GM21447 (cell line): ENCODE measurements around the gene IGF2R.

Experiments used
- ATAC-seq: cut with Tn5 transposase; IDR thresholded peaks from one replicate; pipeline ENCODE4 v1.9.1; 2021; ENCODE audit not compliant: unreplicated experiment

Gene IGF2R

DNA sequence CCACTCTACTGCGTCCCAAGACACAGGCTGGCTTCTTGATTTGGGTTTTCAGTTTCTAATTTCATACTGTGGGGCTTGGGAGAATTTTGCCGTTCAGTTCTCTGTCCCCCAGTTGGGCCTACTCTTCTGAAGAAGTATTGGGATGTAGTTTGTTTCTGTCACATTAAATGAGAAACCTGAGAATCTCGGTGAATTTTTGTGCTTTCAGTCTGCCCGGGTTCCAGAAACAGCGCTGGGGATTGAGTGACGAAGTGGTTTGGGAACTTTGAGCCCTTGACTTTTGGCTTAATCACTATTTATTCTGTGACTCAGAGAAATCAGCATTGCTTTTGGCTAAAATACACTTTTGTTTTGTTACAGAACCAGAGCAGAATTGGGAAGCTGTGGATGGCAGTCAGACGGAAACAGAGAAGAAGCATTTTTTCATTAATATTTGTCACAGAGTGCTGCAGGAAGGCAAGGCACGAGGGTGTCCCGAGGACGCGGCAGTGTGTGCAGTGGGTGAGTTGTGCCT, 74.0 kb downstream of the IGF2R start:
- no peak for ATAC-seq

GRCh38 chr6:160043784-160044183, 74.9 kb downstream of the IGF2R start:
- ATAC-seq = no peak

DNA sequence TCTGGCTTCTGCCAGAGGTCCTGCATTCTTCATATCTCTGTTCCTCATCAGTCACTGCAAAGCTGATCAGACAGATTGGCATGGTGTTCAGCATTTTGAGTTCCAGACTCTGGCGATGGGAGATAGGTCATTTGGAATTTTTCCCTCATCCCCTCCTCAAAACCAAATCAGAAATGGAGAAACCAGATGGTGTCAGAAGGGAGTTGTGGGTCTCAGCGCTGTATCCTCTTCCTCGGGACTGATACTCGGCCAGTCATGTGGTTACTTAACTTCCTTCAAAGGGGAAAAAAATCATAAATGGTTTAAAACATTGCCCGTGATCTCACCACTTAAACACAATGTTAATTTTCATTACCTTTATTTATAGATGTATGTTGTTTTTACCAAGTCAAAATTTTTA, 75.8 kb downstream of the IGF2R start:
- no peak for ATAC-seq

- ATAC-seq = no peak
Measured at GRCh38 chr6:160048471-160048870, 79.6 kb downstream of the IGF2R start.

DNA sequence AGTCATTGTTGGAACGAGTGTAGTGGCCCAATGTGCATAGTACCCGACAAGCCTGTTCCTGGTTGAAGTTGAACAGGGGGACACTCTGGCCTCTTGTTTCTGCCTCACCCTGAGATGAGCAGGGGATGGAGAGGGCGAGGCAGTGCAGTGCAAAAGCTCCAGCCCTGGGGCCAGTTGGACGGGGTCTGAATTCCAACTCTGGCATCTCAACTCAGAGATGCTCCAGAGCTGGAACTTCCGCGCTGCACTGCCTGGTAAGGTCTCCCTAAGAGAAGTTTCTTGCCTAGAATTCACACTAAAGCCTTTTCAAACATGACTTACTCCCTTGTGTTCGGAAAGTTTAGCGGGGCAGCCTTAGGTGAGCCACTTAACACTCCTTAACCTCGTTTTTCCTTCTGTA, 80.5 kb downstream of the IGF2R start:
- ATAC-seq = no peak

- ATAC-seq = no peak
Measured at GRCh38 chr6:160050022-160050421, 81.1 kb downstream of the IGF2R start.

DNA sequence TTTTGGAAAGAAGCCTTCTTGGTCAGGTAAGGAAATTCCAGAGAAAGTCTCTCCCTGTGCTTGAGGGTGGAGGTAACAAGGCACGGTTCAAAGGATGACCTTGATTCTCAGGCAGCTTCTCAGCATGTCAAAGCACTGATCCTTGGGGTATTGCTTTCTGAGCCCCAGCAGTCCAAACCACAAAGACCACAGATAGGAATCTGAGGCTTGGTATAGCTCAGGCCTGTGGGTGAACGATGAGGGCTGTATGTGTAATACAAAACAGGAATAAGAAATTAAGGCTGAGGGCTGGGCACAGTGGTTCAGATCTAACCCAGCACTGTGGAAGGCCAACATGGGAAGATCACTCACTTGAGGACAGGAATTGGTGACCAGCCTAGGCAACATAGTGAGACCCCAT, 82.5 kb downstream of the IGF2R start:
- no peak for ATAC-seq

DNA sequence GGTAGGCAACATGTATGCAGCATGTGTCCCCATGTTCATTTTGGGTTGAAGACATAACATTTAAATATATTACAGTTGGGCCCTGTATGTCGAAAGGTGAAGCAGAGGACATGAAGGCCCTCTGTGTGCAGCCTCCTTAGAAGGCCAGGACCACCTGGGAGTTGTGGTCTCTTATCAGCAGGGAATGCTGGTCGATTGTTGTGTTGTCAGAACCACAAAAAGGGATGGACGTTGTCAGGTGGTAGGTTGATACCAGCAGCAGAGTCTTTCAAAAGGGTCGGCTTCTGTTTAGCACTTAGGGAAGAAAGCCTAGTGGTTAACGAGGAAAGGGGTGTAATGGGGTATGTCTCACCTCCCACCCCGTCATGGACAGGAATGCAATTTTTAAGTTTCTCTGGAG, 85.4 kb downstream of the IGF2R start:
- ATAC-seq = no peak

- ATAC-seq = no peak
Measured at GRCh38 chr6:160054913-160055312, 86.0 kb downstream of the IGF2R start.

DNA sequence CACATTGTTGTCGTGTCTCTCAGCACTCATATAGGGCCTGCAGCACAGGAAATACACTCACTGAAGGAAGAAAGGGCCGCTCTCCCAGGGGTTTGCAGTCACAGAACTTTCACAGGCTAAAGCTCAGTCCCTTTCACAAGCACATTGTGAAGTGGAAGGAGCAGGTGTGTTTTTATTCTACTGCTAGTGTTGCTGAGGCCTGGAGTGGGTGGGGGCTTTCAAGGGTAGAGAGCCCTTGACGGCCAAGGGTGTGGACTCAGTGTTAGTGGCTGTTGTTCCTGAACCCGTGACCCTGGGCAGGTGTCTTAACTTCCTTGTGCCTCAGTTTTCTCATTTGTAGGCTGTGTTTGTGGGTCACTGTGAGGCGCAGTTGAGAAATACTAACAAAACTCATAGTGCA, 86.5 kb downstream of the IGF2R start:
- ATAC-seq = no peak

DNA sequence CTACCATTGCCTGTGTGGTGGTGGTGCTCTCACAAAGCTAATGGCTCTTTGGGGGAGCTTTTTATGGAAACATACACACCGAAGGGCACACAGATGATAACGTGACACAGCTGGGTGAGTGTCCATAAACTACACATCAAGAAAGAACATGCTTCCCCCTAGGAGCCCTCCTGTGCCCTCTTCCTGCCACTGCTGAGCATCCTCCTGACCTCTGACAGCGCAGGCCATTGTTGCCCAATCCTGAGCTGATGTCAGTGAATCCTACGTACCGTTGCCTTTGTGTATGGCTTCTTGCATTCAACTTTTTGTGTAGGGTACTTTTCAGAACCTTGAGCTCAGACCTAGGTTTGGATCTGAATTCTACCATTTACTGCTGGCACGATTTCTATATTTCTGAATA, 86.9 kb downstream of the IGF2R start:
- ATAC-seq = no peak

DNA sequence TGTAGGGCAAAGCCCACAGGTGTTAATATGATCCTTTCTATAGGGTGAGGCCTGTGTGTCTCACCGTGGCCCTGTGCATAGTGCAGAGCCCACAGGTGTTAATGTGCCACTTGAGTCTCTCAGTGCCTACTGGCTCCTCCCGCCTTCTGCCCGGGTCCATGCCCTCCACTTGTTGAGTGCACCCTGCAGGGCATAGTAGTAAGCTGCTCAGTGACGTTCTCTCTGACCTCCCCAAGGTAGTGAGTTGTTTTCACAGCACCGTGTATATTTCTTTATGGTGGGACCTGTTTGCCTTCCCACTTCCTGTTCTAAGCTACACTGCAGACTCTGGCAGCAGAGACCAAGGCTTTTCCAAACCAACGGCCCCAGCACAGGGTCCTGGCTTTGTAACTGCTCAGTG, 88.2 kb downstream of the IGF2R start:
- ATAC-seq = no peak

- no peak for ATAC-seq
Measured at GRCh38 chr6:160058603-160059215, 89.8 kb downstream of the IGF2R start.

- no peak for ATAC-seq
Measured at GRCh38 chr6:160060221-160060620, 91.3 kb downstream of the IGF2R start.

DNA sequence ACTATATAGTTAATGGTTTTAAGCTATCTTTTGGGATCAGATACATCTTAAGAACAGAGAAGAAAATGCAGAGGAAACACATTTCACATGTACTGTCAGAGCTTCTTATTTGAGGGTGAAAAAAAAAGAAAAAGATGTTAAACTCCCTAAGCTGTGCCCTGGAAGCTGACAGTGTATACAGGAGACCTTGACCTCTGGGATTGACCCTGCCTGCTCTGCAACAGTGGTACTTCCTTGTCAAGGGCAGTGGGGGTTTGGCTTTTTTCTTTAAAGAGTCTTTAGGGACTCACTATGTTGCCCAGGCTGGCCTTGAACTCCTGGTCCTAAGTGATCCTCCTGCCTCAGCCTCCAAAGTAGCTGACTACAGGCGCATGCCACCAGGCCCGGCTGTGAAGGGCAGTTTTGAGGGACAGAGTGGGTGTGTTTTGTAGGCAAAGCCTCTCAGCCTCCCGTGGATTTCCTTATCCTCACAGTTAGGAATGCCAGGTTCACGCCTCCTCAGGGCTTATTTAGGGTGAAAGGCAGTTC, 92.1 kb downstream of the IGF2R start:
- no peak for ATAC-seq

DNA sequence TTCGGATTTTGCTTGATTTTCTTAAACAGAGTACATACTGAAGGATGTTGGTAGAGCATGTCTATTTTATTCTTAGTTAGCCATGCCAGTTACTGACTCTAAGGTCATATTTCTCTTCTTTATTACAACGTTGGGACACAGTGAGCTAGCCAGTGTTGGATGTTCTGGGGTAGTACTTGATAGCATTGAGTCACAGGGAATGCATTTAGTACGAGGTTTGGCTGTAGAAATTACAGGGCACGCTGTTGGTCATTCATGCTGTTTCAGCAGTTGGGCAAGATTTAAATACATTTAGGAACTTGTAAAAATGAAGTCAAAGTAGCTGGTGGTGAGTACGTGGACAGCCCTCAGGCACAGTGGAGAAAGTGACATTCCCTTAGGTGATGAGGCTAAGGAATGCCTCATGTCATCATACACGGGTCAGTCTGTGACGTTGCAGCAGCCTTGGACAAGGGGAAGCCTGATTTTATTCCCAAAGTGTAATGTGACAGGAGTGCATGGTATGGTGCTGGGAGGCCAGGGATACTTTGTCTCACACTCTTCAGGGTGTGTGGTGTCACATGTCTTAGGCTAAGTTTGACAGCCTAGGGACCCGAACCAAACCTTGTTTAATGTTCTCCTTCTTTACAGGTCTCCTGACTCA, 95.0 kb downstream of the IGF2R start:
- no peak for ATAC-seq

GRCh38 chr6:160065200-160065599, 96.3 kb downstream of the IGF2R start:
- ATAC-seq = no peak

- no peak for ATAC-seq
Measured at GRCh38 chr6:160067564-160067963, 98.7 kb downstream of the IGF2R start.

- ATAC-seq = no peak
Measured at GRCh38 chr6:160068346-160068745, 99.5 kb downstream of the IGF2R start.

GRCh38 chr6:160069050-160069454, 100.2 kb downstream of the IGF2R start:
- ATAC-seq = peak; percentile 94

DNA sequence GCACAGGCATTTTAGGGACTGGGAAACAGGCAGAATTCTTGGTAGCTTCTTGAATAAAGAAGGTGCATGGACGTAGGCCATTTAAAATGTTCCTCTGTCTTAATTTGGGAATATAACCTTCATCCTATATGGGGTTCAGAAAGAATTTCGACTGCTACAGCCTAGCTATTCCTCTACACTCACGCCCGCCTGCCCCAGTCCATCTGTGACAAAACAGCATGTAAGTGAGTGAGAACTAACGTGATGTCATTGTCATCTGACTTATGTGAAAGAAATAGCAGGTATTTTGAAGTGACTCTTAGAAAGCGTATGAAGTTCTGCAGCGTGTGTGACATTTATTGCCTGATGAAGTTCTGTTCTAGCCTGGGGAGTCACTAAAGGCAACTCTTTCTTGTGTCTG, 100.6 kb downstream of the IGF2R start:
- peak; percentile 9 for ATAC-seq

DNA sequence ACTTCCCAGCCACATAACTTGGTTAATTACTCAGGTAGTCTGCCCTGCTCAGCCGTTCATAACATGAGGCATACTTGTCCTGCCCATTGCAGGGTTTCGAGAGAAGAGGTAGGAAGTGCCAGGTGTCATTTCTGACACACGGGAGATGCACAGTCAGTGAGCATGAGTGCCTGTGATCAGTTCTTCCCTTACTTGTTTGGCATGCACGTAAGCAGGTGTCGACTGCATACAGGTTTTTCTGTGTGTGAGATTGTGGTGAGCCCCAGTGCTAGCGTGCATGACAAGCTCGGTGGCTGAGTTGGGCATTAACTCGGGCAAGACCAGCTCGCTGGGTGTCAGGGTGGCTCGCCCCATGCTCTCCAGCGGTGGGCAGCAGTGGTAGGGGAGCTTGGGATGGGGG, 101.5 kb downstream of the IGF2R start:
- ATAC-seq = no peak

DNA sequence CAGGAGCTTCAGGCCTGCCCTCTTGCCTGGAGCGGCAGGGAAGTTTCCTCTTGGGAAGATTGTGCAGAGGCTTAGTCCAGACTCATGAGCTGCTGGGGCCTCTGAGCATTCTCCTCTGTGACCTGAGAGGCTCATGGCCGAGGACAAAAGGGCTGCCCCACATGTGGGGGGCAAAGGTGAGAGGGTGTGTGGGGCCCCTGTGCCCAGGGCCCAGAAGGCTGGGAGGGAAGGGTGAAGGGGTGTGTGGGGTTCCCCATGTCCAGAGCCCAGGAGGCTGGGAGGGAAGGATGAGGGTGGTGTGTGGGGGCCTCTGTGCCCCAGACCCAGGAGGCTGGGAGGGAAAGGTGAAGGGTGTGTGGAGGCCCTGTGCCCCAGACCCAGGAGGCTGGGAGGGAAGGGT, 101.9 kb downstream of the IGF2R start:
- no peak for ATAC-seq
